NCI-H2107 (cell line): ENCODE measurements around the gene VIPR2.
"Not testable (repeated sequence)": the region's sequence is repeated elsewhere in the genome, so short reads cannot be mapped to it uniquely, and the experiment has no call there.

Experiments
- DNase-seq: peaks from one replicate; lab custom pipeline; 2025; lab: John Stamatoyannopoulos, UW

VIPR2 gene

DNA sequence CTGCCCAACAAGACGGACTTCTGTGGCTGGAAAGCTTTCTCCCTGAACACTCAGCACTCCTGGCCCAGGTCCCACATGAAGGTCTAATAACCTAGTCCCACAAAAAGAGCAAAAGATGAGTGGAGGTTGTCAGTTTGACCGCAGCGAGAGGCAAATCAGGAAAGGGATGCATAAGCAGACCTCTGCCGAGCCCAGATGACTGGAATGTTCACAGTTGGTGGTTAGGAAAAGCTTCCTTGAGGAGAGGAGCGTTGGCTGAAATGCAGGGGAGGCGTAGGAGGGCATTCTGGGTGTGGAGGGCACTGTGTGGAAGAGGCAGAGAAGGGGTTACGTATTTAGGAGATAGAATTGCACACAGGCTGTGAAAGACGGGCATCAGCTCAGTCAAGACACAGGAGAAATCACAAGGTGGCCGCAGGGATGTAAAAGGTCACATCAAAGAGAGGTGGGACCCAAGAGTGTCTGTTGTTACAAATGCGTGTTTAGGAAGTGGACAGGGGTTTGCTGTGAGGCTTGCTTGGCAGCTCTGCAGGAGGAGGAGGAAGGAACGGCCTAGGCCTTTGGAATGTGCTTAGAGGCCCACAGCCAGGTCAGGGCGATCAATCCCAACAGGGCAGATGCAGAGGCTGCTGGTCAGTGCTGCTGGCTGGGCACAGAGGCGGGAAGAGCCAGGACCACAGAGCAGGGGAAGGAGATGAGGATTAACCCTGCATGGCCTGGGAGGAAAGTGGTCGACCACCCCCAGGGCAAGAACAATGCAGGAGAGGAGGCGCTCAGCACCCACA is 133.5 kb downstream of the VIPR2 start:
- no peak for DNase-seq

DNA sequence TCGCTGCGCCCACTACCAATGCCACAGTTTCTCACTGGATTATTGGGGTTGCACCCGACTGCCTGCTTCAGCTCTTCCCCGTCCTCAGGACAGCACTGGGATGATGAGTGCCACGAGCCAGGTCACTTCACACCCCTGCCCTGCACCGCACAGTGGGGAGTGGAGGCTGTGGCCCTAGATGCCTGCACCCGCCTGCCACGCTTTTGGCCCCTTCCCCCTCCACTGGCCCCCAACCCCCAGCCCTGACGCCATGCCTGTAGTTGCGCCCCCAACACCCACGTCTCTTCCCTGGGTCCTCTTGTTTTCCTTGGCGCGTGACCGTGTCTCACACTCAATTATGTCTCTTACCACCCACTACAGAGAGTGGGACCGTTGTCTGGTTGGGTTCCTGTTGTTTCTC is 134.3 kb downstream of the VIPR2 start:
- DNase-seq = no peak

DNA sequence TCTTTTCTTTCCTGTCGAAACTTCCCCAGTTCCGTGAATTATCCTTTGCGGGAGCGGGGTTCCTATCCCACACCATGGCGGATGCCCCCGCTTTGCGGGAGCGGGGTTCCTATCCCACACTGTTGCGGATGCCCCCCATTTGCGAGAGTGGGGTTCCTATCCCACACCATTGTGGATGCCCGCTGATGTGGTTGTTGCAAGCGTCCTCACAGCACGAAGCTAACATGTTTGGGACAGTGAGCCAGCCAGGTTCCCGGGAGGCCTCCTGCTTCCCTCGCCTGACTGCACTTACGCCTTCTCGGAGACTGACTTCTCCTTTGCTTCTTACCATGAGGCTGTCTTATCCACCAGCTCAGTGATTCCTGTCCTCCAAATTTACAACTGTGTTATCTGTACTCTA is 134.7 kb downstream of the VIPR2 start:
- no peak for DNase-seq

DNA sequence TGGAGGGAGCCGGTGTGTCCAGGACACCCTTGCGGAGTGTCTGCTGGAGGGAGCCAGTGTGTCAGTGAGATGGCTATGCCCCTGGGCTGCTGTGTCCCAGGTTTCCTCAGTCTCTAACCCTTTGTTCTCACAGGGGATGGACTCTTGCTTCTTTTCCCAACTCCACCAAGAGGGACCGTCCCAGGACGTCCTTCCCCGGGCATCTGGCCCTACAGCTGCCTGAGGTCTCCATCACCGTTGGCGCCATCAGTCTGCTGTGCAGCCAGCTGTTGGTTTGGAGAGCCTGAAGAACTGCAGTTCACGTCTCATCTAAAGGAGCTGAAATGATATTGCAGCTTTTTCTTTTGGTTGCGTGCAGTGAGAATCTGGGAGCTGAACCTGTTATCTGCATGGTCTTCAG is 136.2 kb downstream of the VIPR2 start:
- no peak for DNase-seq

DNA sequence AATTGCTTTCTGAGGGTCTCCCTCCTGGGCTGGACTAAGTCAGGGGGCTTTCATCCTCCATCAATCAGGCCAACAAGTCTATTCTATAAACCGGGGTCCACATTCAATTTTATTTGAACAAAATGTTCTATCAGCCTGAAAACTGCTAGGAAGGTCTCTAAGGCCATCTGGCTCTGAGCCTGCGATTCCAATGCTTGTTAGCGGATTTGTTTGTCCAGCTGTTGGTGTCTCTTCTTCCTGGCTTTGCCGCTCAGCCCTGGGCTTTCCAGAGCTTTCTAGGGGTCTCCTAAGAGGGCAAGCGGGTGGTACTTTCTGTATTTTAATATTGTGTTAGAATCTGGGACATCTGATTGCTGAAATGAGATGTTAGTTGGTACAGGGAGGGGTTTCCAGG is 136.7 kb downstream of the VIPR2 start:
- DNase-seq = no peak

DNA sequence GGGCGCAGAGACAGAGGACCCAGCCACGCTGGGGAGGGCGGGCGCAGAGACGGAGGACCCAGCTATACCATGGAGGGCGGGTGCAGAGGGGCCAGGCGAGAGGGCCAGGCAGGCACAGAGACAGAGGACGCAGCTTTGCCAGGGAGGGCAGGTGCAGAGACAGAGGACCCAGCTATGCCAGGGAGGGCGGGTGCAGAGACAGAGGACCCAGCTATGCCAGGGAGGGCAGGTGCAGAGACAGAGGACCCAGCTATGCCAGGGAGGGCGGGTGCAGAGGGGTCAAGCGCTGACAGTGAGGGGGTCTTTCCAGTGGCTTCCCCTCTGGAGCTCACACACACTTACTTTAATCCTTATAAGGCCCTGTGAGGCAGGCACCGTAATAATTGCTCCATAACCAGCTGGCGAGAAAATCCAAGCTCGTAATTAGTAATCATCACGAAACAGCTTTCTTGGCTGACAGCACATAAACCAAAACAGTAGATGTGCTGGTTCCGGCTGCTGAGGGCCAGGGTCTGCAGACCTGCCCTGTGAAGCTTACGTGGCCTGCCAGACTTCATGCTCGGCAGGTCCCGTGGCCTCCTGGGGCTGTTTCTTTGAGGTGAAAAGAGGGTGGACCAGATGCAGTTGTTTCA is 137.2 kb downstream of the VIPR2 start:
- DNase-seq = no peak

DNA sequence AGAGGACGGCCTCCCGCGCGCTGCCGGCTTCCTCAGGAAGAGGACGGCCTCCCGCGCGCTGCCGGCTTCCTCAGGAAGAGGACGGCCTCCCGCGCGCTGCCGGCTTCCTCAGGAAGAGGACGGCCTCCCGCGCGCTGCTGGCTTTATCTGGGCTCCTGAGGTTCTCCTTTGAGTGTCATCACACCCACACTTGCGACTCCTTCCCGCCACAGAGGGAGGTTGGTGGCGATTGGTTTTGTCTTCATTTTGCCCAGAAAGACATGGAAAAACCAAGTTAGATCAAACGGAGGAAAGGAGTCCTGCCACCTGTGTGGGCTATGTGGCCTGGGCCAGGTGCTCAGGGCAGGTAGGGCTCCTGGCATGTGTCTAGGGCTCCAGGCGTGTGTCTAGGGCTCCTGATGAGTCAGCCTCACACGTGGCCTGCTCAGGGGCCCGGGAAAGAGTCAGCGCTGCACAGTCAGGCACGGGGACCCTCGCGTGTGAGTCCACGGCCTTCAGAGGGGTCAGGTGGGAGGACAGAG is 138.0 kb downstream of the VIPR2 start:
- no peak for DNase-seq

DNA sequence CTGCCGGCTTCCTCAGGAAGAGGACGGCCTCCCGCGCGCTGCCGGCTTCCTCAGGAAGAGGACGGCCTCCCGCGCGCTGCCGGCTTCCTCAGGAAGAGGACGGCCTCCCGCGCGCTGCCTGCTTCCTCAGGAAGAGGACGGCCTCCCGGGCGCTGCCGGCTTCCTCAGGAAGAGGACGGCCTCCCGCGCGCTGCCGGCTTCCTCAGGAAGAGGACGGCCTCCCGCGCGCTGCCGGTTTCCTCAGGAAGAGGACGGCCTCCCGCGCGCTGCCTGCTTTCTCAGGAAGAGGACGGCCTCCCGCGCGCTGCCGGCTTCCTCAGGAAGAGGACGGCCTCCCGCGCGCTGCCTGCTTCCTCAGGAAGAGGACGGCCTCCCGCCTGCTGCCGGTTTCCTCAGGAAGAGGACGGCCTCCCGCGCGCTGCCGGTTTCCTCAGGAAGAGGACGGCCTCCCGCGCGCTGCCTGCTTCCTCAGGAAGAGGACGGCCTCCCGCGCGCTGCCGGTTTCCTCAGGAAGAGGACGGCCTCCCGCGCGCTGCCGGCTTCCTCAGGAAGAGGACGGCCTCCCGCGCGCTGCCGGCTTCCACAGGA is 138.6 kb downstream of the VIPR2 start:
- DNase-seq = not testable (repeated sequence)

DNA sequence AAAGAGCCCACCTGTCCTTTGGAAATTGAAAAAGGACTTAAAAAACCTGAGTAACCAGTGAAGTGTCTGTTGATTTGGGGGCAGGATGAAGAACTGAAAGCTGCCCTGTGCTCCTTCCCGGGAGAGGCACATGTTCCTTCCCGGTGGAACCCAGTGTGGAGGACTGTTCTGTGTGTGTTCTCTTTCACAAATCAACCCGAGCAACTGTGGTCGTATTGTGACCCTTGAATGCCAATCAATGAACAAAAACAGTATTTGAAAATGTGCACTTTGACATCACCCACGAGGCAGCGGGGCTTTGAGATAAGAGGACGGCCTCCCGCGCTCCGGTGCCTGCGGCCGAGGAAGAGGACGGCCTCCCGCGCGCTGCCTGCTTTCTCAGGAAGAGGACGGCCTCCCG is 139.0 kb downstream of the VIPR2 start:
- DNase-seq = no peak

DNA sequence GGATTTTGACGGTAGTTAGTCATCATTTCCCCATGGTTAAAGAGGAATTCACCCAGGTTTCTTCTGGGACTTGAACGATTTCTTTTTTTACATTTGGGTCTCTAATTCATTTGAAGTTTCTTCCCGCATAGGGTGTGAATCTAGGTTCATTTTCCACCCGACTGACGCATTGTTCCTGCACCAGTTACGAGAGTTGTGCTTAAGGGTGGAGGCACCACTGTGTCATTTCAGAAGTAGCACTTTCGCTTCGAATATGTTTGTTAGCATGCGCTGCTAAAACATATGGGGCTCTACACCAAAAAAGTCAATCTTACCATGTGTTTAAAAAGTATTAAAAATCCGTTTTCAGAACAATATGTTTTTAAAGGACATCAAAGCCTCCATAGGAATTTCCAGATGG is 140.3 kb downstream of the VIPR2 start:
- DNase-seq = no peak

DNA sequence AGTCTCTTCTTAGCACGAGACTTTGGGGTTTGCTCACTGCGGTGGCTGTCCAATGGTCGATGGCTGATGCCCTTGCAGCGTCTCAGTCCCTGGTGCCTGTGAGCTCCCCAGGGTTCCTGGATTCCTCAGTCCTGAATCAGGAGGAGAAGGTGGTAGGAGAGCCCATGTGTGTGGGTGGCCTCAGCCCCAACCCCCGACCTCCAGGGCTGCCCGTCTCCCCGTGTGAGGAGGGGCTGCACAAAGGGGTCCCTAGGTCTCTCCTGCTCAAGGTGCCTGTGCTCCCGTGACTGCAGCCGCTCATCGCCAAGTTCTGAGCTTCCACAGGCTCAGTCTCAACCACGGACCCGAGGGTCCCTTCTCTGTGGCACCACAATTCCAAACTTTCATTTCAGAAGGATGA is 142.9 kb downstream of the VIPR2 start:
- no peak for DNase-seq

DNA sequence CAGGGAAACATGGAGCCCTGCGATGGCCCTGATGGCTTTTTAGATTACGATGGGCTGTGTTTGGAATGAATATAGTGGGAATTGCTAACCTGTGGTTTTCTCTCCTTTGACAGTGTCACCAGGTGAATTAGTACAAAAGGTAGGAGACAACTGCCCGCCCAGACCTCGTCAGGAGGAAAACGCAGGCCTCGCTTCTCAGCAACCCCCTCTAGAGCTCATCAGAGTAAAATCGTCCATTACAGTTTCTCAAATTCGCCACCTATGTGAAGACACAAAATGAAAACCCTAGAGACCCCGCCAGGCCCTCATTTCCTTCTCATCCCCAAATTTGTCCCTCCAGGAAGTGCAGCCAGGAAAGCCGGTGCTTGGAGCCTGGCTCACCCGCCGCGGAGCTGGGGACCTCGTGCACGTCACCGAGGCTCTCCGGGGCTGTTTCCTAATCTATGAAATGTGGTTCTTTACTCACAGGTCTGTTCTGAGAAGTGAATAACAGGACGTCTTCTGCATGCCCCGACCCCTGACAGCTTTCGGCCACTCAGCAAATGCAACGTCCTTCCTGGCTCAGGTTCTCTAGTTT is 143.7 kb downstream of the VIPR2 start:
- DNase-seq = no peak

DNA sequence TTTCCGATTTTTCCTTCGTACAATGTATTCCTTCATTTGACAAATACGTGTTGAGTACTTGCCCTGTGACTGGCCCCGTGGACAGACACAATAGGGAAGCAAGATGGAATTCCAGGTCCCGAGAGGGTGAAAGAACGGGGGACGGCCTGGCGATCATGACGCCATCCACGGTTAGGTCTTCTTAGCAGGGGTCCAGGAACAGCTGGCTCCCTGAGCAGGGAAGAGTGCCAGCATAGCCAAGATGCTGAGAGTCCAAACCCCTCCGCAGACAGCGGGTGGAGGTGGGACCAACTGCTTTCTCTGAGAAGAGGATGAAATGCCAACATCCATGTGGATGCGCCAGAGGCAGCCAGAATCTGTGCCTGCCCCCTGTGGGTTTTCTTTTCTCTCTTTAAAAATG is 144.6 kb downstream of the VIPR2 start:
- DNase-seq = no peak

DNA sequence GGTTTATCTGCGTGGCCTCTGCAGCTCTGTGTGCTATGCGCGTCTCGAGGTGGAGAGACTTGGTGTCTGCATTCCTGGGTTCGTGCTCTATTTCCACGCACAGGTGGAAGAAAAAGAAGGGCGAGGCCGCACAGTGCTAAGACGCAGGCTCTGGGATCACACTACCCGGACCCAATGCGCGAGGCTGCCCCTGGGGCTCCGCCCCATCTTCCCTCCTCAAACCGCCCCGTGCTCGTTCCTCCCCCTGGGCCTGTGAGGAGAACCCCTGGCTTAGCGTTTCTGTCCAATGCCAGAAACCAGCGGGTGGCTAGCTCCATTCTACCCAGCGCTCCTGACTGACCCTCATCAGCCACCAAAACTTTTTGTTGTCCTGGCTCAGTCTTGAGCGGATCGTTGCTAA is 145.2 kb downstream of the VIPR2 start:
- no peak for DNase-seq

DNA sequence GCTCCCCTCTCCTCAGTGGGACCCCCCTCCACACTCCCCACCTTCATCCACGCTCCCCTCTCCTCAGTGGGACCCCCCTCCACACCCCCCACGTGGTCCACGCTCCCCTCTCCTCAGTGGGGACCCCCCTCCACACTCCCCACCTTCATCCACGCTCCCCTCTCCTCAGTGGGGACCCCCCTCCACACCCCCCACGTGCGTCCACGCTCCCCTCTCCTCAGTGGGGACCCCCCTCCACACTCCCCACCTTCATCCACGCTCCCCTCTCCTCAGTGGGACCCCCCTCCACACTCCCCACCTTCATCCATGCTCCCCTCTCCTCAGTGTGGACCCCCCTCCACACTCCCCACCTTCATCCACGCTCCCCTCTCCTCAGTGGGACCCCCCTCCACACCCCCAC is 146.4 kb downstream of the VIPR2 start:
- not testable (repeated sequence) for DNase-seq

DNA sequence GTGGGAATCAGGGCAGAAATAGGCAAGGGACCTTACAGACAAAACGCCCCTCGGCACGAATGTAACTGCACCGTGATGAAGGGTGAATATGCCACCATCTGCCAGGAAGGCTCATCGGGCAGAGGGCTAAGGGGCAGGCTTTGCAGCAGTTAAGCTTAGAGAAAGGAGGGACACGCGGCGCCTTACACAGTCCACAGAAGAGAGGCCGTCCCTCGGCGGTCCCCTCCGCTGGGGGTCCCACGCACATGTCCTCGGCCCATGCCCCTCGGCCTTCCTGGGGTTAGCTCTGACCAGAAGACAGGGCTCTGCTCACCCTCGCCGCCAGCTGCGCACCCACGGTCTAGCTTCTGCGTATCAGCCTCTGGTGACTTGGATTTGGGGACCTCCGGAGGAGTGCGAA is 147.2 kb downstream of the VIPR2 start:
- DNase-seq = no peak

DNA sequence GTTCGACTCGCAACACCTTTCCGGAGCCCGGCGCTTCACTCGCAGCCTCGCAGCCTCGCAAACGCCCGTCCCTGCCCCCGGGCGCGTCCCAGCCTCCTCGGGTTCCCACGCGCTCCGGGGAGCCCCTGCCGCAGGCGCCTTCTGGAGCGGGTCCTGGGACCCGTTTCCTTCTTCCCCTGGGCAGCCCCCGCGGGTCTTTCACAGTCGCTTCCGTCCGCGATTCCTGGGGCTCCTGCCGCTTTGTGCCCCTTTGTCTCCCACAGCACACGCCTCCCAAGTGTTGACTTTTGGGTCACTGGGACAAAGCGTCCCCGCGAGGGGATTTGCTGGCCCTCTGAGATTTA is 147.6 kb downstream of the VIPR2 start:
- DNase-seq = no peak

DNA sequence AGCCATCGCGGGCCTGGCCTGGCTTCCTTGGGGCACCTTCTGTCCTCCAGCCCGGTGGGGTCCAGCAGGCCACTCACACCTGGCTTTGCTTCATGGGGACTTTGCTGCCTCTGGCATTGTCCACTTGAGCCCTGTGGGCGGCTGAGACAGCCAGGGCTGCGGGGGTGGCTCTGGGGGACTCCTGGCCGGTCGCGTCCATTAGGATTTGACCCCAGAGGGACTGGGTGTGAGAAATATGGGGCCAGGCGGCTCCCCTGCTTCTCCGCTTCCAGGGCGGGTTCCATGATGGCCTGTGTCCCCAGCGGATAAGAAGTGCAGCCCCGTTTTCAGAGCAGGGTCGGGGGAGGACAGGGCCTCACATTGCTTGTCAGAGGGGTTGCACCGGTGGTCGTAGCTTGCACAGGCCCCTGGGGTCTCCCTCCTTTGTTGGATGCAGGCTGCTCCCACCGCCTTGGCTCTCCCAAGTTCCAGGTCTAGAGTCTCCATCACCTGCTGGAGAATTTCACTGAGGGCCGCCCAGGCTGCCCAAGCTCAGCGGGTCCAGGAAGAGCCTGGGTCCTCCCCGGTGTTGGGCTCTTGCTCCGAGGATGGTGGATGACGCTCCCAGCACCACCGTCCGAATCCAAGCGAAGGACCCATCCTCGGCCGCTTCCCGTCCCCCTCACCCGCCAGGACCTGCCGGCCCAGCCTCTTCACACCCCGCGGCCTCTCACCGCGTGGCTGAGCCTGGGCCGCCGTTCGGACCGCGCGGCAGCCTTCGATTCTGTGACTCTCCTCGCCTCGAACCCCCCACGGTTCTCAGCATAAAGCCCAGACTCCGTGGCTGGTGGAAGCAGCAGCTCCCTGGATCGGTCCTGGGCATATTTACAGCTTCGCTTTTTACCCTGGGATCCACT is 148.2 kb downstream of the VIPR2 start:
- DNase-seq = no peak

DNA sequence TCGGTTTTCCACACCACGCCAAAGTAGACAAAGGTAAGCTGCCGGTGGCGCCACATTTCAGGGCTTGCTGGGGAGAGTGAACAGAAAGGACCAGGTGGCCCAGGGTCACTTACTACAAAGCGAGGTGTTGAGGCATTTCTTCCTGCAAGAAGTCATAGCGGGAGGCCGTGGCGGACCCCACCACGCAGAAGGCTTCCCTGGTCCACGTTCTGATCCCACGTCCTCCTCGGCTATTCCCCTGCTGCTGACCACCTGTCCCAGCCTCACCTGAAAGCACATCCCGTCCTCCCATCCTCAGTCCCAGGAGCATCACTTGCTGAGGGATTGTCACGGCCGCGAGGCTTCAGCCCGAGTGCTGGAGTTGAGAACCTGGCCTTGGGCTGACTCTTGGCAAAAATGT is 149.2 kb downstream of the VIPR2 start:
- DNase-seq = no peak

DNA sequence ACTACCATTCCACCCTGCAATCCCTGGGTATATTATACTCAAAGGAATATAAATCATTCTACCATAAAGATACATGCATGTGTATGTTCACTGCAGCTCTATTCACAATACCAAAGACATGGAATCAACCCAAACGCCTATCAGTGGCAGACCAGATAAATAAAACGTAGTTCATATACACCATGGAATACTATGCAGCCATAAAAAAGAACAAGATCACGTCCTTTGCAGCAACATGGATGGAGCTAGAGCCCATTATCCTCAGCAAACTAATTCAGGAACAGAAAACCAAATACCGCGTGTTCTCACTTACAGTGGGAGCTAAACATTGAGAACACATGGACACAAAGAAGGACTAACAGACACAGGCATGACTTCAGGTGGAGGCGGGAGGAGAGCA is 150.0 kb downstream of the VIPR2 start:
- DNase-seq = no peak

DNA sequence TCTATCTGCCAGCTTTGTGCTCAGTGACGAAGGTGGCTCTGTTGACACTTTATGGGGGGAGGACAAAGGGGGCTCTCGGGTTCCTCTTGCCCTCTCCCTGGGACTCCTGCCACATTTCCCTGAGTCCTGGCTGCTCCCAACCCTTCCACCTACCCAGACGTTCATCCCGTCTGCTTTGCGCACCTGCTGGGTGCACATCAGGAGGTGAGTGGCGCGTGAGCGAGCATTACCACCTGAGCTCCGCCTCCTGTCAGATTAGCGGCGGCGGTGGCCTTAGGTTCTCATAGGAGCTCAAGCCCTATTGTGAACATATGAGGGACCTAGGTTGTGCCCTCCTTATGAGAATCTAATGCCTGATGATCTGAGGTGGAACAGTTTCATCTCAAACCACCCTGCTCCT is 151.1 kb downstream of the VIPR2 start:
- no peak for DNase-seq

DNA sequence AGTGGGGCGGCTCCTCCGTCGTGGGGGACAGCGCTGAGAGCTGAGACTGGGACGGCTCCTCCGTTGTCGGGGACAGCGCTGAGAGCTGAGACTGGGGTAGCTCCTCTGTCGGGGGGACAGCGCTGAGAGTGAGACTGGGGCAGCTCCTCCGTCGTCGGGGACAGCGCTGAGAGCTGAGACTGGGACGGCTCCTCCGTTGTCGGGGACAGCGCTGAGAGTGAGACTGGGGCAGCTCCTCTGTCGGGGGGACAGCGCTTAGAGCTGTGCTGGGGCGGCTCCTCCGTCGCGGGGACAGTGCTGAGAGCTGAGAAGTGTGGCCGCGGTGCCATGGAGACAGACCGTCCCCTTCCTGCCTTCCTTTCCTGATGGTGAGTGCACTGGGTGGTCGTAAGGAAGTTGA is 151.9 kb downstream of the VIPR2 start:
- DNase-seq = no peak
